Activated T-helper 1 cell treated with anti-CD3 and anti-CD28 coated beads, Interleukin-12 subunit alpha, Interleukin-12 subunit beta, Interleukin-2, Interleukin-4 antibody, amounts not matched to agents 30 ng/mL and 10 ng/mL and 1 ng/mL, durations not matched to agents 14 hours and 24 hours and 36 hours (primary cell): ENCODE results near the gene RASA2. TPM values are rescaled to one million over a fixed set of nuclear protein-coding genes. Genes with fewer than 3 reads are reported as not detected.

Experiments used
- DNase-seq: peaks from one replicate; pipeline ENCODE4 v3.0.0; 2021; ENCODE audit warnings: low spot score
- H3K27ac Mint-ChIP-seq: one replicate; pipeline ENCODE4 v1.8.0; 2021; ENCODE audit warnings: mild to moderate bottlenecking, mixed read lengths
- H3K27me3 Mint-ChIP-seq: one replicate; pipeline ENCODE4 v1.8.0; 2022; ENCODE audit warnings: mild to moderate bottlenecking, moderate library complexity, mixed read lengths; ENCODE audit not compliant: insufficient read depth
- H3K36me3 Mint-ChIP-seq: one replicate; pipeline ENCODE4 v1.8.0; 2021; ENCODE audit warnings: low read depth, mixed read lengths
- H3K4me1 Mint-ChIP-seq: one replicate; pipeline ENCODE4 v1.8.0; 2021; ENCODE audit warnings: low read depth, mixed read lengths
- H3K4me3 Mint-ChIP-seq: one replicate; pipeline ENCODE4 v1.8.0; 2021; ENCODE audit warnings: mild to moderate bottlenecking, moderate library complexity, mixed read lengths
- H3K9me3 Mint-ChIP-seq: one replicate; pipeline ENCODE4 v1.8.0; 2021; ENCODE audit warnings: mixed read lengths
- intact Hi-C: fragments of 100-400 bp; cut with micrococcal nuclease; formaldehyde crosslinking; loops from one replicate; pipeline ENCODE4 v1.15.1; 2024
- total RNA-seq: library from RNA; stranded (reverse); gene quantifications from 2 replicates; pipeline ENCODE4 v1.2.3, GENCODE V29; 2022

RASA2 gene
- total RNA-seq, 1 donor from 2014 or later: 39.2 TPM

- intact Hi-C loops: loop anchor here (1.0 to 10.0 kb wide), 5 partner anchors 68 to 422 kb away; partner anchors contain the start of gene RNF7
- DNase-seq: no peak
- Mint-ChIP-seq H3K27me3 (no peaks in the 10 kb centered on the region), H3K9me3 (no peaks in the 10 kb centered on the region), H3K27ac (no peak overlapping the region), H3K4me1 (peaks cover 10% of the 10 kb centered on the region), H3K4me3 (no peak overlapping the region), H3K36me3 (peaks cover 25% of the 10 kb centered on the region)
Measured at GRCh38 chr3:141576744-141577052, 89.9 kb downstream of the RASA2 start.

- no peak overlapping the region for H3K27ac Mint-ChIP-seq
- intact Hi-C loops: loop anchor here (5.0 to 10.0 kb wide), 2 partner anchors 156 to 334 kb away; partner anchors contain the start of gene RNF7
- DNase-seq: no peak
- no peak overlapping the region for H3K4me3 Mint-ChIP-seq
- H3K4me1 Mint-ChIP-seq: peaks cover 10% of the 10 kb centered on the region
- no peaks in the 10 kb centered on the region for H3K9me3 Mint-ChIP-seq
- H3K36me3 Mint-ChIP-seq: peaks cover 20% of the 10 kb centered on the region
- no peaks in the 10 kb centered on the region for H3K27me3 Mint-ChIP-seq
Measured at GRCh38 chr3:141578202-141578973, 91.6 kb downstream of the RASA2 start.

- no peak overlapping the region for H3K27ac Mint-ChIP-seq
- no peak for DNase-seq
- peaks cover 3% of the 10 kb centered on the region for H3K9me3 Mint-ChIP-seq
- H3K27me3 Mint-ChIP-seq: no peaks in the 10 kb centered on the region
- H3K36me3 Mint-ChIP-seq: peaks cover 58% of the 10 kb centered on the region
- H3K4me1 Mint-ChIP-seq: no peaks in the 10 kb centered on the region
- no peak overlapping the region for H3K4me3 Mint-ChIP-seq
- intact Hi-C loops: no loop called here
Measured at GRCh38 chr3:141594357-141594756, 107.5 kb downstream of the RASA2 start.

GRCh38 chr3:141597931-141598330, 111.1 kb downstream of the RASA2 start:
- peaks cover 63% of the 10 kb centered on the region for H3K36me3 Mint-ChIP-seq
- no peak overlapping the region for H3K4me3 Mint-ChIP-seq
- H3K4me1 Mint-ChIP-seq: no peaks in the 10 kb centered on the region
- H3K27me3 Mint-ChIP-seq: no peaks in the 10 kb centered on the region
- no peak for DNase-seq
- intact Hi-C loops: no loop called here
- peaks cover 21% of the 10 kb centered on the region for H3K9me3 Mint-ChIP-seq
- no peak overlapping the region for H3K27ac Mint-ChIP-seq

GRCh38 chr3:141600331-141600730, 113.5 kb downstream of the RASA2 start:
- DNase-seq: no peak
- H3K9me3 Mint-ChIP-seq: peaks cover 21% of the 10 kb centered on the region
- intact Hi-C loops: no loop called here
- H3K27ac Mint-ChIP-seq: no peak overlapping the region
- H3K4me1 Mint-ChIP-seq: no peaks in the 10 kb centered on the region
- no peaks in the 10 kb centered on the region for H3K27me3 Mint-ChIP-seq
- H3K36me3 Mint-ChIP-seq: peaks cover 48% of the 10 kb centered on the region
- H3K4me3 Mint-ChIP-seq: no peak overlapping the region

GRCh38 chr3:141602706-141603105, 115.9 kb downstream of the RASA2 start:
- no peaks in the 10 kb centered on the region for H3K27me3 Mint-ChIP-seq
- intact Hi-C loops: no loop called here
- no peak overlapping the region for H3K4me3 Mint-ChIP-seq
- no peaks in the 10 kb centered on the region for H3K4me1 Mint-ChIP-seq
- H3K36me3 Mint-ChIP-seq: peaks cover 36% of the 10 kb centered on the region
- H3K27ac Mint-ChIP-seq: no peak overlapping the region
- no peak for DNase-seq
- peaks cover 21% of the 10 kb centered on the region for H3K9me3 Mint-ChIP-seq

- intact Hi-C loops: no loop called here
- H3K9me3 Mint-ChIP-seq: peaks cover 21% of the 10 kb centered on the region
- H3K4me1 Mint-ChIP-seq: no peaks in the 10 kb centered on the region
- H3K27me3 Mint-ChIP-seq: no peaks in the 10 kb centered on the region
- H3K36me3 Mint-ChIP-seq: peaks cover 42% of the 10 kb centered on the region
- no peak overlapping the region for H3K4me3 Mint-ChIP-seq
- DNase-seq: no peak
- H3K27ac Mint-ChIP-seq: no peak overlapping the region
Measured at GRCh38 chr3:141603473-141604035, 116.7 kb downstream of the RASA2 start.

GRCh38 chr3:141605883-141606282, 119.1 kb downstream of the RASA2 start:
- no peaks in the 10 kb centered on the region for H3K27me3 Mint-ChIP-seq

GRCh38 chr3:141608438-141608837, 121.6 kb downstream of the RASA2 start:
- intact Hi-C loops: no loop called here
- Mint-ChIP-seq H3K9me3 (no peaks in the 10 kb centered on the region), H3K4me1 (no peaks in the 10 kb centered on the region), H3K27me3 (no peaks in the 10 kb centered on the region), H3K4me3 (no peak overlapping the region), H3K36me3 (peaks cover 39% of the 10 kb centered on the region), H3K27ac (no peak overlapping the region)
- DNase-seq: no peak

More at GRCh38 chr3:141605883-141606282, 119.1 kb downstream of the RASA2 start:
- Mint-ChIP-seq H3K4me3 (no peak overlapping the region), H3K4me1 (no peaks in the 10 kb centered on the region), H3K36me3 (peaks cover 34% of the 10 kb centered on the region), H3K27ac (no peak overlapping the region), H3K9me3 (peaks cover 4% of the 10 kb centered on the region)
- intact Hi-C loops: no loop called here
- no peak for DNase-seq

- H3K27me3 Mint-ChIP-seq: no peaks in the 10 kb centered on the region
- no peak overlapping the region for H3K27ac Mint-ChIP-seq
- H3K36me3 Mint-ChIP-seq: peaks cover 37% of the 10 kb centered on the region
- H3K9me3 Mint-ChIP-seq: no peaks in the 10 kb centered on the region
- DNase-seq: no peak
- no peaks in the 10 kb centered on the region for H3K4me1 Mint-ChIP-seq
- no peak overlapping the region for H3K4me3 Mint-ChIP-seq
- intact Hi-C loops: no loop called here
Measured at GRCh38 chr3:141610939-141611338, 124.1 kb downstream of the RASA2 start.

- intact Hi-C loops: no loop called here
- H3K27ac Mint-ChIP-seq: no peak overlapping the region
Measured at GRCh38 chr3:141618103-141618910, 131.5 kb downstream of the RASA2 start.

GRCh38 chr3:141618938-141619337, 132.1 kb downstream of the RASA2 start:
- H3K36me3 Mint-ChIP-seq: peaks cover 6% of the 10 kb centered on the region
- no peaks in the 10 kb centered on the region for H3K9me3 Mint-ChIP-seq
- H3K4me1 Mint-ChIP-seq: no peaks in the 10 kb centered on the region
- intact Hi-C loops: no loop called here
- no peak overlapping the region for H3K4me3 Mint-ChIP-seq
- no peak for DNase-seq
- no peaks in the 10 kb centered on the region for H3K27me3 Mint-ChIP-seq
- no peak overlapping the region for H3K27ac Mint-ChIP-seq

More at GRCh38 chr3:141618103-141618910, 131.5 kb downstream of the RASA2 start:
- Mint-ChIP-seq H3K36me3 (peaks cover 6% of the 10 kb centered on the region), H3K4me1 (no peaks in the 10 kb centered on the region), H3K27me3 (no peaks in the 10 kb centered on the region), H3K9me3 (no peaks in the 10 kb centered on the region), H3K4me3 (no peak overlapping the region)
- no peak for DNase-seq

- Mint-ChIP-seq H3K36me3 (peaks cover 5% of the 10 kb centered on the region), H3K27ac (no peak overlapping the region), H3K4me1 (no peaks in the 10 kb centered on the region), H3K27me3 (no peaks in the 10 kb centered on the region), H3K4me3 (no peak overlapping the region), H3K9me3 (no peaks in the 10 kb centered on the region)
- no peak for DNase-seq
- intact Hi-C loops: no loop called here
Measured at GRCh38 chr3:141619450-141619849, 132.6 kb downstream of the RASA2 start.
